GM12873 (cell line): ENCODE measurements around the gene SLC17A9.
A peak's percentile ranks its signal among the peaks of the same experiment; 100 is the strongest.

Experiments
- TF ChIP-seq, protein P1 (sequence below): IDR thresholded peaks from 2 replicates; pipeline ENCODE4 v1.5.1; 2012; ENCODE audit warnings: low read depth, mild to moderate bottlenecking, moderate library complexity, low read length, control low read depth; ENCODE audit not compliant: insufficient read depth; ENCODE audit errors: missing control alignments

The SLC17A9 gene

DNA sequence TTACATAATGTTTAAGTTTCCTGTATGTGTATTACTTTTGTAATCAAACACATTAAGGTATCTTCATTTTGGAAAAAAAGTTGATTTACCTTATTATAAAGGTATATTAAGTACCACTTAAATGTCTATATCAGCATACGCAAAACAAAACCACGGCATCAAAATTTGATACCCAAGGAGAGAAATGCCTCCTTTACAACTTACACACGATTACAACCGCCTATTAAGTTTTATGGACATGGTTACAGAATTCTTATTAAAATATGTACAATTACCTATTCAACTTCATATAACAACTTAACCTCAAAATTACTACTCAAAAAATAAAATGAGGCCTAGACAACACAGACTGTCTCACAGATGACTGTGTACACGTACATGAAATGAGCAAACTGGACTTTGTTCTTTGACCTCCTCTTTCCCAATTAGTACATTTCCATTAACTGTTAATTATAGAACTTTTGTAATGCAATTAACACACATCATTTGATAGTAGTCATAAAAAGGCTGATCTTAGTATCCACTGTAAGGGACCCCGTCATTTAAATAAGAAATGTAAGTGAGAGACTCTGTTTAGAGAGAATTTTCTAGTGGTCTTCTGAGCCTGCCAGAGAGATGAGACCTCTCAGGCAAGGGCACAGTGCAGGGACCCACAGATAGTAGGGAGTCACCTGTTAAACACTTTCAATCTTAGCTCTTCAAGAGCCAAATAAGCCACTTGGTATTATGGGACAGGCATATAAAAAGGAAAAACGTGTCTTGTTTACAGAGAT lies 28.7 kb upstream of the SLC17A9 start:
- TF ChIP-seq, protein P1, sequence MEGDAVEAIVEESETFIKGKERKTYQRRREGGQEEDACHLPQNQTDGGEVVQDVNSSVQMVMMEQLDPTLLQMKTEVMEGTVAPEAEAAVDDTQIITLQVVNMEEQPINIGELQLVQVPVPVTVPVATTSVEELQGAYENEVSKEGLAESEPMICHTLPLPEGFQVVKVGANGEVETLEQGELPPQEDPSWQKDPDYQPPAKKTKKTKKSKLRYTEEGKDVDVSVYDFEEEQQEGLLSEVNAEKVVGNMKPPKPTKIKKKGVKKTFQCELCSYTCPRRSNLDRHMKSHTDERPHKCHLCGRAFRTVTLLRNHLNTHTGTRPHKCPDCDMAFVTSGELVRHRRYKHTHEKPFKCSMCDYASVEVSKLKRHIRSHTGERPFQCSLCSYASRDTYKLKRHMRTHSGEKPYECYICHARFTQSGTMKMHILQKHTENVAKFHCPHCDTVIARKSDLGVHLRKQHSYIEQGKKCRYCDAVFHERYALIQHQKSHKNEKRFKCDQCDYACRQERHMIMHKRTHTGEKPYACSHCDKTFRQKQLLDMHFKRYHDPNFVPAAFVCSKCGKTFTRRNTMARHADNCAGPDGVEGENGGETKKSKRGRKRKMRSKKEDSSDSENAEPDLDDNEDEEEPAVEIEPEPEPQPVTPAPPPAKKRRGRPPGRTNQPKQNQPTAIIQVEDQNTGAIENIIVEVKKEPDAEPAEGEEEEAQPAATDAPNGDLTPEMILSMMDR: no peak

DNA sequence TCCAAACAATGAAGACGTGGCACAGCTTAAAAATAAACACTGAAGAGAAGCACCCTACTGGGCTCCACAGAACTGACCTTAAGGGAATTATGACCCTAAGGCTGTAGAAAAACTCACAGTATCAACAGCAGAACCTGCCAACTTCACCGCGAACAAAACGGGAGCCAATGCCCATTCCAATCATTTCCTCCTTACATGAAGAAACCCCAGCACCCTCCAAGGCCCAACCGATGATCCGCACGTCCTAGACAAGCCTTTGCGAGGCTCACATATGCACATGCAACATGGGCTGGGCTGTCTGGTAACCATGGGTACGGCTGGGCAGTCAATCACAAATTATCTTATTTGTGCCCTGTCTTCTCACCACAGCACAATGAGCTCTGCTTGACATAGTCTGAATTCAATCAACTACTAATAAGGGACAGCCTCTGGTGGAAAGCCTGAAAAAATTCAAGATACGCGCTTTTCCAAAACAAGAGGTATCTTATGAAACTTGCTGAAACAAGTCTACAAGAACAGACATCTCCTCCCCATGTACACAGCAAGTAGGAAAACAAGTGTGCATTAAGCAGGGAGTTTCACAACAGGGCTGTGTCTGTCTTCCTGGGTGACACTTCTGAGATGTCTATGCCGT lies 27.9 kb upstream of the SLC17A9 start:
- TF ChIP-seq, protein P1: no peak

DNA sequence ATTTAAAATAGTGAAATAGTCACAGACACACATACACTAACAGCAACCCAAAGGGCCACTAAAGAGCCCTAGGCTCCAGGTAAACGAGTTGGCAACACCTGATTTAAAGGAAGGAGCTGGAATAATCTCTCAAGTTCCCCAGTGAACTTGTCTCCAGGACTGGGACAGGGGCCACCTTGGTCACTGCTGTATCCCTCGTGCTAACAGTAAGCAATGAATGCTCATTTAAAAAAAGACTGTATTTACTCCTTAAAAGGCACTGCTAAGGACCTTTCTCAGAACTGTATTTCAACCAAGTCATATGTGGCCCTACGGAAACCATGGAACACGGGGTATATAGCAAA lies 27.5 kb upstream of the SLC17A9 start:
- TF ChIP-seq, protein P1: no peak

DNA sequence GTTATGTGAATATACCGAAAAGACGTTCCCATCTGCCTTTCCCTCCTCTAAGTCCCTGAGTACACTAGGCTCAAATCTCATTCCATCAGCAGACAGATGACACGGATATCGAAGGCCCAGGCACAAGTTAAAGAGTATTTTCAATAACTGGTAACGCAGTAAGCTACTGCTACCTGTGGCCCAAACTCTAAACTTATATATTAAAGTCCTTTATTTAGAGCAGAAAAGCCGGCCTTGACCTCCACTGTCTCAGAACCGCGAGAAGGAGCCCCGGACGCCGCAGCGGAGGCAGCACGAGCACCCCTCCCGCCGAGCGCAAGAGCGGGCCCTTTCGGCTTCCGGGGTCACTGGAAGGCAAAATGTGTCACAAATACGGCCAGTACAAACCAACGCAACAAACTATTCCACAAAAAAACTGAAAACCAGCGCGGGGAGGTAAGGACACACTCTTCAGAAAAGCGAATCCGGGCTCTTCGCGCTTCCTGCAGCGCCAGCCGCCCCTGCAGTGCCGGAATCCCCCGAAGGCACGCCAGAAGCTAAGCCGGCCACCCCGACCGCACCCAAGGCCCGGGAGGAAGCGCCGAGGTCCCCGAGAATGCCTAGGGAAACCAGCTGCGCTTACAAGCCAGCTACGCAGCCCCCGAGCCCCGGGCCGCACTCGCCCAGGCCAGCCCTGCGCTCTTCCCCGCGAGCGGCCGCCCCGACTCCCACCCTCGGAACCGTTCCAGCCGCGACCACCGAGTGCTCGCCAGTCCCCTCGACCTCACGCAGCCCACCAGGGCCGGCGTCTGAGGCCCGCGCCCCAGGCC lies 26.9 kb upstream of the SLC17A9 start:
- TF ChIP-seq, protein P1: no peak

DNA sequence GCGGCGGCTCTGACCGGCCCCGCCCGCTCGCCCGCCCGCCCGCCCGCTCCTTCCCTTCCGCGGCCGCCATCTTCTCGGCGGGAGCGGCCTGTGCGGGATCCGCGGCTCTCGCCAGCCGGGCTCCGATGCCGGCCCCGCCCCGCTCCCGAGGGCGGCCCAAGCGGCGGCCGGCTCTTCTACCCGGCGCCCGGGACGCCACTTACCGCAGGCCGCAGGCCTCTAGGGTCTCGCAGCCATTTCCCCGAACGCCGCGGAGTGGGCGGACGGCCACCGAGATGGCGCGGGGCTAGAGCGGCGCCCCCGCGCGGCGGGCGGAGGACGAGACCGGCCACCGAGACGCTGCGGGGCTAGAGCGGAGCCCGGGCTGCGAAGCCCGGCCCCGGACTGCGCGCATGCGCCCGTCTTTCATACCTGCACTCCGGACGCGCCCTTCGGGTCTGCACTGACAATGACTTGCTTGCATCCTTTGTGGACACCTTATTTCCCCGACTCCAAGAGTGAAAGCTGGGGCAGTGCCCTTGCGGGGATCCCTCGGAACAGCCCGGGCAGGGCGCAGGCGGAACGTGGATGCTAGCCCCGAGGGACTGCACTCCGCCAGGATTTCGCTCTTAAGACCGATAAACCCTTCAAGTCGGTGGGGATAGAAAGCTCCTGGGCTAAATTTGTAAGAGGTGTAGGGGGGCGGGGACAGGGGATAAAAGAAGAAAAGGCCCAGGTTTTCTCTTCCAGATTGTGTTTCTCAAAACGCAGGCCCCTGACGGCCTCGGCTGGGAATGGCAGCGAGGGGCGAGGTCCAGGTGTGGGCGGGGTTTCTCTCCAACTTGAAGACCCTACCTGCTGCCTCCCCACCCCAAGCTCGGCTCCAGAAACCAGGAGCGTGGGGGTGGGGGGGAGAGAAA lies 26.0 kb upstream of the SLC17A9 start, which contains the start of gene DIDO1:
TSS of gene DIDO1 (minus strand) at position 277 of the 899 bp plus-strand sequence.
- TF ChIP-seq, protein P1: peak; percentile 58

DNA sequence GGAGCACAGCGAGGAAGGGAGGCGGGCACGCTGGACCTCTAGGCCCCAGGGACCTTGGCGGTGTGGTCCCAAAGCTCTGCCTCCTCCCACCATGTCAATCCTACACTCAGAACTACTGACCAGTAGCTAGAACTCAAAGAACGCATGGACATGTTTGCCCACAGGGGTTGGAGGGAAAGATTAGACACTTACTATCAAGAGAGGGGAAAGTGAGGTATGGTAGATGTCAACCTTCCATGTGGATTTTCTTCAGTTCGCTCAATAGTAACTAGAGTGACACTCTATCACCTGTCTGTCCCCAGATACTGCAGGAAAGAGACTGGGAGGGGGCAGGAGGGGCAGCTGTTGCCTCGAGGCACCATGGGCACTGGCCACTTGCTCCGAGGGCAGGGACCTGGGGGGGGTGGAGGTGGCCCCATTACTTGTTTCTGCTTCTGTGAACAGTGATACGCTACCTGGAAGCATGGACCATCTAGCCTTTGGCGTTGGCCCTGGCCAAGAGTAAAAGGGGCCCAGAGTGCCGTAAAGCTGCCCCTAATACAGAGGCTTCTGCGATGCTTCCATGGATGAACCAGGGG lies 25.3 kb upstream of the SLC17A9 start:
- TF ChIP-seq, protein P1: no peak
